GM12878 (cell line): ENCODE data around the gene UBE2QL1. TPM values are rescaled to one million over a fixed set of nuclear protein-coding genes. Genes with fewer than 3 reads are reported as not detected.

ENCODE experiments used
- ATAC-seq: fragments of 200-7000 bp; cut with Tn5 transposase; 3 replicates; pipeline ENCODE4 v1.9.1; 2020; ENCODE audit warnings: mild to moderate bottlenecking, moderate library complexity
- BruUV-seq: library from RNA; stranded (reverse); fragments of 400-500 nt; replicated peaks from 2 replicates; lab custom pipeline; 2021; lab: Mats Ljungman, UMichigan
- CTCF ChIA-PET: fragments of 300-600 bp; sonication (Branson Sonifier 250); formaldehyde crosslinking; extraction: SDS; loops from one replicate; lab custom pipeline; 2021; ENCODE audit warnings: inconsistent platforms; lab: Yijun Ruan, JAX
- POLR2A ChIA-PET: fragments of 350-600 bp; formaldehyde crosslinking; extraction: SDS; loops from one replicate; lab custom pipeline; 2021; ENCODE audit warnings: inconsistent platforms; lab: Charles Lee
- RAD21 ChIA-PET: fragments of 300-600 bp; sonication (Branson Sonifier 250); formaldehyde crosslinking; loops from one replicate; lab custom pipeline; 2023; ENCODE audit warnings: antibody characterized with exemption; ENCODE audit not compliant: unreplicated experiment; lab: Charles Lee
- SMC1A ChIA-PET: fragments of 300-600 bp; sonication (Branson Sonifier 250); formaldehyde crosslinking; loops from one replicate; lab custom pipeline; 2023; ENCODE audit not compliant: unreplicated experiment, uncharacterized antibody; lab: Charles Lee
- DNase-seq: peaks from one replicate; pipeline ENCODE4 v3.0.0-alpha.2; 2011; ENCODE audit warnings: low read depth, low spot score
- FAIRE-seq: peaks from 3 replicates; lab custom pipeline; 2011; peaks lifted over from hg19 to GRCh38; lab: Jason Lieb, UNC
- H2AFZ ChIP-seq: 2 replicates; pipeline ENCODE4 v1.6.0; 2011; ENCODE audit warnings: low read depth, low read length, control low read depth; ENCODE audit not compliant: control insufficient read depth
- H3K27ac ChIP-seq: 2 replicates; pipeline ENCODE4 v1.5.1; 2011; ENCODE audit warnings: control low read depth; ENCODE audit not compliant: control insufficient read depth, insufficient read depth
- H3K27me3 ChIP-seq, 2 experiments: replicated peaks in 1 of 2; 2 replicates each; pipeline versions ENCODE4 v1.6.0 to v1.6.1; 2011; ENCODE audit warnings: low read length in 1 of 2; ENCODE audit not compliant: control insufficient read depth in 2 of 2, insufficient read depth in 2 of 2
- H3K36me3 ChIP-seq, 2 experiments: 2 replicates each; pipeline ENCODE4 v1.5.1; 2011; ENCODE audit warnings: low read length in 1 of 2; ENCODE audit not compliant: control insufficient read depth in 2 of 2, insufficient read depth in 2 of 2
- H3K4me1 ChIP-seq: 2 replicates; pipeline ENCODE4 v1.6.1; 2011; ENCODE audit warnings: mild to moderate bottlenecking, low read length, moderate library complexity, mixed read lengths; ENCODE audit not compliant: control insufficient read depth, insufficient read depth
- H3K4me2 ChIP-seq: 2 replicates; pipeline ENCODE4 v1.6.0; 2011; ENCODE audit warnings: control low read depth; ENCODE audit not compliant: control insufficient read depth, insufficient read depth
- H3K4me3 ChIP-seq: fragments of 200-600 bp; sonication (generic); 2 replicates; pipeline ENCODE4 v1.5.1; 2016
- H3K79me2 ChIP-seq: 2 replicates; pipeline ENCODE4 v1.6.0; 2011; ENCODE audit warnings: low read length; ENCODE audit not compliant: control insufficient read depth, insufficient read depth
- H3K9ac ChIP-seq: 2 replicates; pipeline ENCODE4 v1.8.0; 2011; ENCODE audit warnings: low read length, control low read depth, mixed read lengths; ENCODE audit not compliant: control insufficient read depth, insufficient read depth
- H3K9me3 ChIP-seq: replicated peaks from 3 replicates; pipeline ENCODE4 v1.5.1; 2011; ENCODE audit warnings: mild to moderate bottlenecking, low read length; ENCODE audit not compliant: control insufficient read depth, insufficient read depth
- H4K20me1 ChIP-seq: 2 replicates; pipeline ENCODE4 v1.6.0; 2011; ENCODE audit not compliant: control insufficient read depth, insufficient read depth
- BRCA1 ChIP-seq: IDR thresholded peaks from 2 replicates; pipeline ENCODE4 v1.6.1; 2011; ENCODE audit warnings: low read depth, low read length, improper control_type of control experiment
- E4F1 ChIP-seq: fragments of 450-650 bp; IDR thresholded peaks from 2 replicates; pipeline ENCODE4 v1.6.1; 2018; ENCODE audit warnings: borderline replicate concordance, mild to moderate bottlenecking; ENCODE audit not compliant: partially characterized antibody
- NKRF ChIP-seq: fragments of 450-650 bp; conservative IDR thresholded peaks from 2 replicates; pipeline ENCODE4 v1.6.1; 2017; ENCODE audit warnings: mild to moderate bottlenecking, moderate library complexity
- PBX3 ChIP-seq: IDR thresholded peaks from 2 replicates; pipeline ENCODE4 v1.6.1; 2011; ENCODE audit warnings: mild to moderate bottlenecking, low read depth, low read length, moderate library complexity; ENCODE audit not compliant: insufficient replicate concordance
- POLR2AphosphoS5 ChIP-seq: IDR thresholded peaks from 2 replicates; pipeline ENCODE4 v1.6.1; 2011; ENCODE audit warnings: mild to moderate bottlenecking, low read length, inconsistent platforms
- SMARCA5 ChIP-seq: fragments of 450-650 bp; IDR thresholded peaks from 2 replicates; pipeline ENCODE4 v1.6.1; 2017; ENCODE audit warnings: mild to moderate bottlenecking
- STAT3 ChIP-seq: IDR thresholded peaks from 2 replicates; pipeline ENCODE4 v1.6.1; 2011; ENCODE audit warnings: low read depth, low read length, improper control_type of control experiment
- YBX1 ChIP-seq: fragments of 450-650 bp; IDR thresholded peaks from 2 replicates; pipeline ENCODE4 v1.6.1; 2016; ENCODE audit warnings: antibody characterized with exemption
- ZBTB33 ChIP-seq: fragments of 450-650 bp; IDR thresholded peaks from 2 replicates; pipeline ENCODE4 v1.6.1; 2017; ENCODE audit warnings: mild to moderate bottlenecking
- ZBTB40 ChIP-seq: fragments of 450-650 bp; IDR thresholded peaks from 2 replicates; pipeline ENCODE4 v1.6.1; 2016; ENCODE audit warnings: mild to moderate bottlenecking, moderate library complexity, borderline replicate concordance
- ZNF217 ChIP-seq: fragments of 450-650 bp; IDR thresholded peaks from 2 replicates; pipeline ENCODE4 v1.6.1; 2017; ENCODE audit warnings: antibody characterized with exemption, mild to moderate bottlenecking
- WGBS: methylation state at CpG from one replicate; pipeline ENCODE4 v1.1.6; 2016; ENCODE audit warnings: low lambda C conversion rate; ENCODE audit not compliant: insufficient replicate concordance, insufficient coverage; ENCODE audit errors: missing lambda C conversion rate; 5-methylcytosine and 5-hydroxymethylcytosine counted together
- in situ Hi-C: fragments of 300-500 bp; cut with MboI; formaldehyde crosslinking; loops from 9 replicates; pipeline ENCODE4 v1.14.3; 2018; ENCODE audit warnings: mixed read lengths
- intact Hi-C: fragments of 100-400 bp; cut with micrococcal nuclease; formaldehyde crosslinking; loops from one replicate; pipeline ENCODE4 v1.14.2; 2022; ENCODE audit not compliant: unreplicated experiment
- polyA plus RNA-seq, 11 experiments: library from polyadenylated mRNA; depleted of rRNA in 4 of 11; unstranded in 6 of 11; stranded (reverse) in 5 of 11; fragments of >200 nt; fragmentation: Nextera tagmentation in 4 of 11; fragmentation: Illumina TruSeq in 1 of 11; extraction: Ambion mirVana in 4 of 11; extraction: Trizol in 1 of 11; gene quantifications; 1 replicate in 1 of 11; 2 replicates in 10 of 11; pipeline versions ENCODE4 v1.2.1 to v1.2.3, GENCODE V29; 2011 to 2016; ENCODE audit warnings: inconsistent platforms in 2 of 11, missing spikeins in 2 of 11, low read depth in 1 of 11
- total RNA-seq, 4 experiments: library from RNA; depleted of rRNA in 3 of 4; stranded (reverse); fragments of >200 nt in 3 of 4; fragmentation: Illumina TruSeq in 1 of 4; extraction: Trizol in 1 of 4; gene quantifications; 2 replicates each; pipeline versions ENCODE4 v1.2.1 to v1.2.3, GENCODE V29; 2013 to 2021

UBE2QL1 gene
- total and polyA plus RNA-seq, 10 of the 15 experiments (the other 5 are each of a cell fraction or from before 2014, with no cell fraction given) = 0.03 to 0.62 (median 0.04) TPM; not detected in 6

- WGBS = 16% methylated on average over 6 of the region's 6 CpGs
- ATAC-seq (no peak), DNase-seq (no peak), FAIRE-seq (no peak)
- no peaks in the 10 kb centered on the region for H3K4me1 ChIP-seq
- intact Hi-C loops (no loop called here), in situ Hi-C loops (no loop called here)
- ChIA-PET CTCF (interaction anchor here (0.9 kb wide), 1 partner anchor 33 kb away, joined by 3 read pairs; no protein-coding TSS in a partner anchor), RAD21 (no interaction called here), SMC1A (no interaction called here), POLR2A (no interaction called here)
- no peaks in the 10 kb centered on the region for H3K79me2 ChIP-seq
- no peak overlapping the region for H3K27ac ChIP-seq
- H3K4me2 ChIP-seq = no peak overlapping the region
- H3K36me3 ChIP-seq = no peaks in the 10 kb centered on the region
- H3K9me3 ChIP-seq = no peaks in the 10 kb centered on the region; the same call in 2 of the 3 replicates
- H4K20me1 ChIP-seq = no peaks in the 10 kb centered on the region
- no TSS peak for BruUV-seq
- no peak overlapping the region for H3K4me3 ChIP-seq
- H3K9ac ChIP-seq = no peak overlapping the region
- no peaks in the 10 kb centered on the region; a peak in 1 of 4 replicates for H3K27me3 ChIP-seq
- no peak overlapping the region for H2AFZ ChIP-seq
- no peak for TF ChIP-seq NKRF
- no peak for TF ChIP-seq POLR2AphosphoS5
- TF ChIP-seq ZBTB40 = no peak
- TF ChIP-seq ZNF217 = no peak
- no peak for TF ChIP-seq ZBTB33
- no peak for TF ChIP-seq PBX3
- no peak for TF ChIP-seq SMARCA5
- no peak for TF ChIP-seq E4F1
- no peak for TF ChIP-seq YBX1
- TF ChIP-seq STAT3 = no peak
- TF ChIP-seq BRCA1 = no peak
Measured at GRCh38 chr5:6540111-6540827, 91.6 kb downstream of the UBE2QL1 start.
